Measurements from ENCODE around the gene SMAD3.

DNA sequence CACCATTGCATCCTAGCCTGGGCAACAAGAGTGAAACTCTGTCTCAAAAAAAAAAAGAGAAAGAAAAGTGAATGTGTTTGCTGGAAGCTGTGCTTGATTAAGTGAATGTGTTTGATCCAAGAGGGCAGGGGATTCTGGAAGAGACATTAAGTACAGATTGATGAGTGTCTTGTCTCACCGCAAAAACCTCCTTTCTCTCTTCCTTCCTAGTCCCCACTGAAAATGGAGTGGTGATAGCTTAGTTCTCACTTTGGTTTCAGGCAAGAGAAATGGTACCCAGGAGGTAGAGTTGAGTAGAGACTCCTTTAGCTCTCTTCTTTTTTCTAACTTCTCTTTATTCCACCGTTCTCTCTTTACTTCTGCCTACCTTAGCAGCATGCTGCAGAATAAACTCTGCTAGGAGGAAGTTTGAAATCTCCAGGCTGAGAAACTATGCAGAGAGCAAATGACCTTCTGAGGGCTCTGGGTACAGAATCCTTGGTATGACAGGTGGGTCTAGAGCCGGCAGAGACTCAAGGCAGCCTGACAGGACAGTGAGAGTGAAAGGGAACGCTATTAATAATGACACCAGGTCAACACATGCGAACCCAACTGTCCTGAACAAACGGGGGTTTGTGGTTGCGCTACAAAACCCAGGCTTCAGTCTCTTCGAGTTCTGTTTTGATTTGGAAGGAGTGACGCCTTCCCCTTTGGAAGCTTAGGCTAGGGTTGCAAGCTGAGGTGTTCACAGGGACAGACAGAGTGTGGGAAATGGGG lies 74.9 kb downstream of the SMAD3 start:
- TF ChIP-seq CTCF (IDR thresholded peaks at IDR 0.05) = no peak
- TF ChIP-seq POLR2A (IDR thresholded peaks at IDR 0.05) = no peak

Measured in prostate gland (tissue), 2 donors.